GM21737 (cell line): ENCODE measurements around the gene MEF2C.
"Not testable (repeated sequence)": the region's sequence is repeated elsewhere in the genome, so short reads cannot be mapped to it uniquely, and the experiment has no call there.

Experiments used
- ATAC-seq: cut with Tn5 transposase; IDR thresholded peaks from one replicate; pipeline ENCODE4 v1.9.1; 2021; ENCODE audit warnings: mild to moderate bottlenecking, moderate library complexity; ENCODE audit not compliant: unreplicated experiment

Gene MEF2C

DNA sequence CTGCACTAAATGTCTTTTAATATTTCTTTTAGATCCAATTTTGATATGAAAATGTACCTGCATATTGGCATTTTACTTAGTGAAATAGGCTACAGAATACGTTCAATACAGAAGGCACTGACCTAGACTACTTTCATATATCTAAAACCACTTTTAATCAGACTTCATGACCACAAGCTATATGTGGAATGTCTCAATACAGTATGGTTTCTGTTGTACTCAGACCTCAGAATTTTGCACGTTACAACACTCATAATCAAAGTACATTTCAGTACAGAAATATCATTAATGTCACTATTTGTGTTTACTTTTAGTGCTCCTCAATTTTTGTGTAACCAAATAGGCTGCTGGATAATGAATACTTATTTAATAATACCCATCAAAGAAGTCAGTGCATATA lies 74.8 kb downstream of the MEF2C start:
- peak; percentile 45 for ATAC-seq

DNA sequence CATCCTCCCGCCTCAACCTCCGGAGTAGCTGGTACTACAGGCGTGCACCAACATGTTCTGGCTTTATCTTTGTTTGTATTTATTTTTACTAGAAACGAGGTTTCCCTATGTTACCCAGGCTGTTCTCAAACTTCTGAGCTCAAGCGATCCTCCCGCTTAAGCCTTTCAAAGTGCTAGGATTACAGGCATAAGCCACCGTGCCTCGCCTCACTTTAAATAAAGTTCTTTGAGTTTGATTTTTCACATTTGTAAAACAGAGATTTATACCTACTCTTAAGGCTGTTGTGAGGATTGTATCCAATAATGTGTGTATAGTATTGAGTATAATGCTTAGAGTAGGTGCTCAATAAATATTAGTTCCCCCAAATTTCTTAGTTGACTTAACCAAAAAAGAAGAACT lies 75.7 kb downstream of the MEF2C start:
- ATAC-seq, result no peak

DNA sequence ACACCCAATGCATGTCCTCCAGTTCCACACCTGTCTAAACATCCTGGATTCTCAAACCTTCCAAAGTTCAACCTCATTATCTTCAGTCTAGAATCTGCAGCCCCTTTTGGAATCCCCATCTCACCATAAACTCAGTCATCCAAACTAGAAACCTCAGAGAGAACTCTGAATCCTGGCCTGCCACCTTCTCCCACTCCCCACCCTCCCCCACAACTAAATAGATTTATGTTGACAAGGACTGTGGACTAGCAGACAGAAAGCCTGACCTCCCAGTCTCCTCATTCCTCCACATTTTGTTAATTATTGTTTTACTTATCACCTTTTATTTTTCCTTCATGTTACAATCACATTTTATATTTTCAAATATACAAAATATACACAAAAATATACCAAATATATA lies 76.6 kb downstream of the MEF2C start:
- ATAC-seq, result no peak

DNA sequence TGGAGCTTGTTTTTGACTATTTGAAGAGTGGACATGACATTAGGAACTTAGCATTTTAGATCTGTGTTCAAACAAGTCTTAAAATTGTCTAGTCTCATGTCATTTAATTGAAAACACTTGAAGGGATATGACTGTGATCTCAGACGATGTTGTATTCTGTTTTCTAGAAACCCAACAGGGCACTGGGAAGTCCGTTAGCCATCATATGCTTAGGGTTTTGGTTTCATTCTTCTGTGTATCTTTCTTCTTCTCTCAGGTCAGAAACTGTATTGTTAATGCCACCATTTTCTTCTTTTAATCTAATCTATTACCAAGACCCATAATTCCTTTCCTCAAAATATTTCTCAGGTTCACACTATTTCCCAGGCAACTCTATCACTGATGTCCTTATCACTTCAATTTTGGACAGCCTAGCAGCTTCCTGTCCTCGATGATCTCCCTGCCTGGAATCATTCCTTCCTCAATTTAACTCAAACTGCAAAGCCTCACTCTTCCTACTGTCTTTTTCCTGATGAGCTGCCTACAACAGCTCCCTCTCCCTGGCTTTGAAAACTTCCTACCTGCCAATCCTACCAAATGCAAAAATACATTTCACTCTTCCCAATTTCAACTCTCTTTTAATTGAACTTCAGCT lies 77.7 kb downstream of the MEF2C start:
- ATAC-seq, result no peak

DNA sequence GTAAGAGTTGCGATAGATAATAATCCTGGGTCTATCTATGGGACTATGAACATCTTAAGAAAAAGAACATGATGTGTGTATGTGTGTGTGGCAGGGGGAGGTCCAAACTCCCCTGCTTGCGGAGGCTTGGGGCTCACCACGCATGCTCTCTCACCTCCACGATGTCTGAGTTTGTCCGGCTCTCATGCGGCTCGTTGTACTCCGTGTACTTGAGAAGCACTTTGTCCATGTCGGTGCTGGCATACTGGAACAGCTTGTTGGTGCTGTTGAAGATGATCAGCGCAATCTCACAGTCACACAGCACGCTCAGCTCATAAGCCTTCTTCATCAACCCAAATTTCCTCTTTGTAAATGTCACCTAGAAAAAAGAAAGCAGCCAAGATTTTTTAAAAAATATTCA lies 78.5 kb downstream of the MEF2C start:
- no peak for ATAC-seq

DNA sequence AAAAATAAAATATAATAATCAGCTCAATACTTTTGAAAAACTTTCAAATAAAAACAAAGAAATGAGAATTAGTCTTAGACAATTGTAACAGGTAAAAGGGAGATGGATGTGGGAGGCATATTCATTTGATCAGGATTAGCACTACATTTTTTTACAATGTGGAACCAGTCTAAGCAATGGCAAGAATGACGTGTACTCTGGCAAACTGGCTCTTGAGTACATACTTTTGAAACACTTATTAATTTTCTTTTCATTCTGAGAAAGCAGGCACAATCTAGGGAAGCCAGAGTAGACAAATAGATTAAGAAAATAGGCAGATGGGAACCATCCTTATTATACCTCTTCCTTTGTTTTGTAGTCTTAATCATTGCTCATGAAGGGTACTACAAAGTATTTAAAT lies 79.7 kb downstream of the MEF2C start:
- ATAC-seq, result no peak

DNA sequence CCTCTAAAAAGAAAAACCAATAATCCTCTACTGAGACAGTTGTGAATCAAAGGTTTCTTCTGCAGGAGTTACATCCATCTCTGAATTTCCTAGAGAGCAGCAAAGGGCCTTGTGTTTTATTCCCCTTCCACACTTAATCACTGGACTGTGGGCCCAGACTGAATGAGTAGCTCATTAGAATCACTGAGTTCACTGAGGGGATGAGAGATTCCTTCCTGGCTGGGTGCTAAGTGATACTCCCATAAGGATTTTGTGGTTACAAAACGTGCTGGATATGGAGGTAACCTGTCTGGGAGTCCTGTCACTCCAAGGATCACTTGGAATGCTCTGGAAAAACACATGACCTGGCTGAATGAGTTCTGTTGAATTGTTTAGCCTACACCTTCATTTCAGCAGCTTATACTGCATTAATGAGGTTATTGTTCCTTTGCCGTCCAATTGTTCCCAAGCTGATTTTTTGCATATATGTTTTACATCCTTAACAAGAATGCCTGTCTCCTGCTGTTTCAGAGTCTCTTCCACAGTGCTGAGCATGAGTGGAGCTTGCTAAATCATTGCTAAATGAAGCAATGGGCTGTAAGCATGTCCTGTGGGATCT lies 82.9 kb downstream of the MEF2C start:
- ATAC-seq, result no peak

DNA sequence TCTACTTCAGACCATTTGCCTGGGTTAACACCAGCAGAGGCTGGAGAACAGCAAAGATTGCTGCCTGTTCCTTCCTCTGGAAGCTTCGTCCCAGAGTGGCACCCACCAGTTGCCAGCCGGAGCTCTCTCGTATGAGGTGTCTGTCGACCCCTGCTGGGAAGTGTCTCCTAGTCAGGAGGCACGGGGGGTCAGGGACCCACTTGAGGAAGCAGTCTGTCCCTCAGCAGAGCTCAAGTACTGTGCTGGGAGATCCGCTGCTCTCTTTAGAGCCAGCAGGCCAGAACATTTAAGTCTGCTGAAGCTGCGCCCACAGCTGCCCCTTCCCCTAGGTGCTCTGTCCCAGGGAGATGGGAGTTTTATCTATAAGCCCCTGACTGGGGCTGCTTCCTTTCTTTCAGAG lies 84.1 kb downstream of the MEF2C start:
- not testable (repeated sequence) for ATAC-seq

DNA sequence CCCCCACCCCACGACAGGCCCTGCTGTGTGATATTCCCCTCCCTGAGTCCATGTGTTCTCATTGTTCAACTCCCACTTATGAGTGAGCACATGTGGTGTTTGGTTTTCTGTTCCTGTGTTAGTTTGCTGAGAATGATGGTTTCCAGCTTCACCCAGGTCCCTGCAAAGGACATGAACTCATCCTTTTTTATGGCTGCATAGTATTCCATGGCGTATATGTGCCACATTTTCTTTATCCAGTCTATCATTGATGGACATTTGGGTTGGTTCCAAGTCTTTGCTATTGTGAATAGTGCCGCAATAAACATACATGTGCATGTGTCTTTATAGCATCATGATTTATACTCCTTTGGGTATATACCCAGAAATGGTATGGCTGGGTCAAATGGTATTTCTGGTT lies 89.2 kb downstream of the MEF2C start:
- ATAC-seq, result not testable (repeated sequence)

DNA sequence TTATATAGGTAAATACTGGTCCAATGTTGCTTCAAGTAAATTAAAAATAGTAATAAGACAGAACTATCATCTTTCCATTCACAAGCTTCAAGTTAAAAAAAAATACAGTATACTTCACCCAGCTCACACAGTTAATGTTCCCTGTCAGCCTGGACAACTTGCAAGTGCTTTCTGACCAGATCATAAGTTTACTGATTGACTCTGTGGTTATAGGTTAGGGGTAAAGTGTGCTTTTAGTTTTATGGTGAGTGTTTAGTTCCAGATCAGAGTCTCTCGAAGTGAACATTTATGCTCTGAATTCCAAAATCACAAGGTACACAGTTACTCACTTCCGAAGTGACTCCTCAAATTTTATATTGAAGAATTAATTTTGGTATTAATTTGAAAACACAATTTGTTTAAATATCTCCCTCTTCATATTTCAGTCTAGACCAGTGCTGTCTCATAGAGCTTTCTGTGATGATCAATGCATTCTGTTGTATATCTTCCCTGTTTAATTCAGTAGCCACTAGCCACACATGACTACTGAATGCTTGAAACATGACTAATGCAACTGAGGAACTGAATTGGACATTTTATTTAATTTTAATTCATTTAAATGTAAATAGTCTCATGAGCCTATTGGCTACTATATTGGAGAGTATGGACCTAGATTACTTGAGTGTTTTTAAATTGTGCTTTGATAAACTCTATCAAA lies 90.7 kb downstream of the MEF2C start:
- peak; percentile 86 for ATAC-seq

DNA sequence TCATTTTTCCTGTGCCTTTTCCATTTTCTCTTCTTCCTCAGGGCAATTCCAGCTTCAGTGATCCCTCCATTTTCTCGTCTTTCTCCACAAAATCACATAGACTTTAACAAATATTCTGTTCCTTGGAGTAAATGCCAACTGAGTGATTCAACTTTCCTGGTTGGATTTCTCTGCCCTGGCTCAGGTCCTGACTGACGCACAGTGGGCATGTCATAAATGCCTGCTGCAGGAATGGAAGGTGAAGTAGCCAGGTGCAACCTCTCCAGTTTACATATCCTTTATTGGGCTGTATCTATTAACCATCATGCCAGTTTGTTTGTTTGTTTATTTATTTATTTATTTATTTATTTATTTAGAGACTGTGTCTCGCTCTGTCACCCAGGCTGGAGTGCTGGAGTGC lies 95.1 kb downstream of the MEF2C start:
- no peak for ATAC-seq

DNA sequence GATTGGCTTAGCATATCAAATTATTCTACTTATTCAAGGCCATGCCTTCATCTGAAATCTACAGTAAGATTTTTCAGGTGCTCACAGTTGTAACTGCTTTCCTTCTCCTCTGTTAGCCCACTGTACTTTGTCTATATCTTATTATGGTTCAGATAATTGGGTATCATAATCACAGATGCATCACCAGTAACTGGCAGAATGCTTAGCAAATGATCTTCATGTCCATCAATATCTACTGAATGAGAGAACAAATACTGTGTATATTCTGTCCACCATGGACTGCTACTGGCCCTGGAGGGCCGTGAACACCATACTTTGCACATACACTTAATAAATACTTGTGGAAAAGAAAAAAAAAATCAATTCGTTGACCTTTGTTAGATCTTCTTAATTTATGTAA lies 96.2 kb downstream of the MEF2C start:
- ATAC-seq, result no peak

DNA sequence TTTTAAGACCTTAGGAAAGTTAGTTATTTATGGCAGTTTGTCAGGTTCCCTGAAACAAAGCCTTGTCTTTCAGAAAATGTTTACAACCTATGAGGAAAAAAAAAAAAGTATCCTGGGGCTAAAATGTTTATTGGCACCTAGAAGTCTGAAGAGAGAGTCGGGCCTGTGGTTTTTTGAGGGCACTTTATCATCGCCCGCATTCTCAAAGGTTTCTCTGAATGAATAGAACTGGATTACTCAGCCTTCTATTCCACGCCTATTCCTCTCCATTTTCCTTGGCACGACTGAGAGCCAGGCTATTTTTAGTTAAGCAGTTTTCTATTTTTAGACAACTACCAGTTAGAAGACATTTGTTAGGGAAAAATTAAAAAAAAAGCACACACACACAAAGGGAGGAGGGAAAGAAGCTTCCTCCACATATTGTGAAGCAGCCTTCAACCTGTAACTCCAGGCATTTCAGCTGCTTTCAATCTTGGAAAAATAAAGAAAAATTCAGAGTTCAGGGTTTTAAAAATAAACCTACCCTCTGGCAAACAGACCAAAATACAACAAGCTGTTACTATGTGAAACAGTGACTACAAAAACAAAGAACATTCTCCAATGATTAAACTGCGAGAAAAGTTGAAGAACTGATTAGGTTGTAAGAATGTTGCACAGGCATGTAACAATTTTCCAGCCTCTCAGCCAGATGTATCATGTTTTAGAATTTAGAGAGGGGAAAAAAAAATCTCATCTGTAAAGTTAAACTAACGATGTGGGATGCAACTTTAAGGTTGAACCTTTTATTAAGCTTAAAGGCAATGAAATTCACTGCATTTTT lies 97.0 kb downstream of the MEF2C start:
- ATAC-seq, result peak; percentile 52

DNA sequence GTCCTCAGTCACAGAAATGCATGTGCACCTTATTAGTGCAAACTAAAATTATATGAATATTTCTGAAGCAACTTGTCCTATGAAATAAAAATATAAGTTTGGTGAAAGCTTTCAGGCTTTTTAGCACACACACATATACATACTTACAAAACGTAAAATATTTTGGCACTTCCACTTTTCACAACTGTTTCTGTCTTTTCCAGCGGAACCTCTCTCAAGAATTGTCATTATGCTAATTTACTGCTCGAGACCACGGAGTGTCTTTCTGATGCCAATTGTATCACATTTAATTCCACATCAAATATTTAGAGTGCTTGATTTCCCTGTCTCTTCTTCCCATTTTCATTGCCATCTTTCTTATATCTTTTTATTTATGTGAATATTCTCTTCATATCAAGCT lies 100.4 kb downstream of the MEF2C start:
- ATAC-seq, result no peak

DNA sequence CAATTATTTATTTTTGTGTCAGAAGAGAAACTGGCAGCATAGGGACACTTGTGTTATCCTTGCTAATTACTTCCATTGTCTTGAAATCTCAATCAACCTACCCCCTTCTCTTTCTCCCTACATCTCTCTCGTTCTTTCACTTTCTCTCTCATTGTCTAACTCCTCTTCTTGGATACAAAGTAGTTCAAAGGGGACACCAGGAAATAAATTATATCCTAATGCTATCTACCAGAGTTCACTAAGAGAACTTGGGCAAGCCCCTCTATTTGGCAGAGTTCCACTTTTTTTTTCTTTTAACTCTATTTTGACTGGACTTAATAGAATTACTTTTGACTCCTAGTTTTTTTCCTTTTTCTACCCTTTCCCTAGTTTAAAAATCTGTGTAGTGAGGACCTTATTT lies 102.2 kb downstream of the MEF2C start:
- no peak for ATAC-seq

DNA sequence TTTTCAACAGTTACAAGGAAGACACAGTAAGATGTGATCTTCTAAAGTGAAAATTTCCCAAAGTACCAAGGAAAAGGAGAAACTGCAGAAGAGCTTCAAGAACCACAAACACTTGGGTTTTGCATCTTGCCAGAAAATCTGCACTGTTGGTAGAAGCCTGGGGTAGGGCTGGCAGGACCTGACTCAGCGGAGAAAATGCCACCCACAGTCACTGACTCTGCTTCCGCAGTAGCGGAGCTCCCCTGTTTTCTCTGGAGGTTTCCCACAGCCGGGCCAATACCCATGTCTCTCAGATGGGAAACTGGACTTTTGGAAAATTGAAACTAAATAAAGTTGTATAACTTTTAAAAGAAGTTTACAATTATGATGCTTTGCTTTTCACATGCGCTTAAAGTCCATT lies 104.2 kb downstream of the MEF2C start:
- no peak for ATAC-seq

DNA sequence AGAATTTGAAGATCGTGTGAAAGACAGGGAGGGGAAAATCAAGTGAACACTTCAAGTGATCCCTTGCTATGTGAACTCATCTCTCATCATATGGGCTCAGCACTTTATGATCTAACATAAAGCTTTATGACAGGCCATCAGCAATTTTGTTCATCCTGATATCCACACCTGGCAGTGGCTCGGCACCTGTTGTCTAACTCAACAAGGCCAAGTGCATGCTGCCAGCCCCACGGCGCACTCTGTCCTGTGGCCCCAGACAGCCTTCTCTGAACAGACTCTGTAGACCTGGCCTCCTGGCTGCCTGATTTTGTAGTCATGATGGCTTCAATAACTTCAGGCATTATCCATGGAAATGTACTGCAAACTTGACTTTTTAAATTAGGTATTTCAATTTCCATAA lies 106.3 kb downstream of the MEF2C start:
- no peak for ATAC-seq

DNA sequence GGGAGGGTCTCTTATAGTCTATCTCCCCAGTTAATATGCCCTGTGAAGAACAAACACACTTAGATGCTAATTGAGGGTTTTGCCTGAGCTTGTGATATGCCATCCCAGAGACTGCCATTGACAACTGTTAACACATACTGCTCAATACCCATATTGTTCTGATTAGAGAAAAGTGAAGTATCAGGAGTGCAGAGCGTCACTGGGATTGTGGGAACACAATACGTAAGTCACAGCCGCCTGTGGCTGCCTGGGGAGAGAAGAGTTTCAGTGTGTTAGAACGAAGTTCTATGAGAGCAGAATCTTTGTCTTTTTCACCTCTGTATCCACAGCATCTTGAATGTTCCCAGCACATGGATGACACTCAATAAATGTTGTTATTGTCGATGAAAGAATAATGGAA lies 110.2 kb downstream of the MEF2C start:
- no peak for ATAC-seq

DNA sequence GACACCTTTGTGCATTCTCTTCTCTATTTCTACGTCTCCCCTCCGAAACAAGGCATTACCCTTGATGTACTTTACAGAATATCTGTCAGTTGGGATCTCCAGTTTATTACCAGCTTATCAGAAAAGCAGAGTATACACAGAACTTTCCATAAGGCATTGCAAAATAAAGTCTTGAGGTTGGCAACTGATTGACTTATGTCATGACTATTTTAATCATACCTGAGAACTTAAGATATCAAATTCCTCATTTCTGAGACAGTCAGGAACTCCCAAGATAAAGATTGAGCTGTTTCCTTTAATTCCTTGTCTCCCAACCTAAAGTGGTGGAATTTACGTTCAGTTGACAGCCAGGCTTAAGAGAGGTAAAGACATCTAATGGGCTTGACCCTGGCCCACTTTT lies 110.9 kb downstream of the MEF2C start:
- ATAC-seq, result no peak

DNA sequence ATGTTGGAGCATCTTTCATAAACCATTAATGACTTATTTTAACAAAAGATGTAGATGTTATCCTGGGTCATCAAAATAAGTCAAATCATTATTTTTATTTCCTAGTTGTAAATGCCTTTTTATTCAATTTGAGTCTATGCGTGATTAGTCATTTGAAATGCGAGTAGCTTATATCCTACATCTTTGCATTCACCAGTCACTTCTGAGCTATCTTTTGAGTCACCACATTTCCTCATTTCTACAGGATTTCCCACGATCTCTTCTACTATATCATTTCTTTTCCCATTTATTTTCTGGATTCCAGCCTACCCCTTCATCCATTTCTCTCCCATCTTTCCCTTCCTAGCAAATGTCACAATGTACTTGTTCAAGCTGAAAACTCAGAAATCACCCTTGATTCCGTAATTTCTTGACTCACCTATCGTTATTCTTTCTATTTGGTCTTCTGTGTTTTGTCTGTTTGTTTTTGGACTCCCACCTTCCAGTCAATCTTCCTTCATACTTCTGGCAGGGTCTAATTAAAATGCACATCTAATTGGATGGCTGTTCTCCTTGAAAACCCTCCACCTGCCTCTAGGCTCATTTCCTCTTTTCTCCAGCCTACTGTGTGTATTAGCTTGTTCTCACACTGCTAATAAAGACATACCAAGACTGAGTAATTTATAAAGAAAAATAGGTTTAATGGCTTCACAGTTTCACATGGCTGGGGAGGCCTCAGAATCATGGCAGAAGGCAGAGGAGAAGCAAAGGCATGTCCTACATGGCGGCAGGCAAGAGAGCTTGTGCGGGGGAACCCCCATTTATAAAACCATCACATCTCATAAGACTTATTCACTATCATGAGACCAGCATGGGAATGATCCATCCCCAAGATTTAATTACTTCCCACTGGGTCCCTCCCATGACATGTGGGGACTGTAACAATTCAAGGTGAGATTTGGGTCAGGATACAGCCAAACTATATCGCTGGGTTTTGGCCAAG lies 112.4 kb downstream of the MEF2C start:
- no peak for ATAC-seq

DNA sequence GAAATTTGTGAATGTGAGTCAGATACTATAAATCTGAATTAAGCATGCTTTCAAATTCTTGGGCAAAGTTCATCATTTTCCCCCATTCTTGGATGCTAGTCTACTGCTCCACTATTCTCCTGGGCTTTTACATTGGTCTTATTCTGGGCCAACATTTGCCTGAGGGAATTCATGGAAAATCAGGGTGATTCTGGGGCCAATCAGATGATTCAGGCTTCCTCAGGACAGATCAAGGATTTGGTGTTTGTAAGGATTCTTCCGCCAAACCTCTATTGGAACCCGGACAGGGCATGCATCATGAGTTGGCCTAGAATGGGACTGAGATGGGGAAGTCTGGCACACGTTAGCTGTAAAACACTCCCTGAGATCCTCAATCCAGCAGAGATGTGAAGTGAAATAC lies 113.8 kb downstream of the MEF2C start:
- ATAC-seq, result no peak
